A673 (cell line): ENCODE data around the gene HOXD8. TPM values are rescaled to one million over a fixed set of nuclear protein-coding genes. Genes with fewer than 3 reads are reported as not detected.

Source experiments
- BruUV-seq: library from RNA; stranded (reverse); fragments of 400-500 nt; replicated peaks from 2 replicates; lab custom pipeline; 2021; lab: Mats Ljungman, UMichigan
- CTCF ChIA-PET: fragments of 300-600 bp; sonication (Branson Sonifier 250); formaldehyde crosslinking; loops from one replicate; lab custom pipeline; 2022; ENCODE audit warnings: antibody characterized with exemption; lab: Charles Lee
- POLR2A ChIA-PET: fragments of 300-600 bp; sonication (Branson Sonifier 250); formaldehyde crosslinking; loops from one replicate; lab custom pipeline; 2022; ENCODE audit warnings: antibody characterized with exemption; ENCODE audit not compliant: low non-redundant PET; lab: Charles Lee
- DNase-seq: peaks from one replicate; pipeline ENCODE4 v3.0.0-alpha.2; 2015; ENCODE audit warnings: low spot score
- H3K27ac ChIP-seq: fragments of 200-600 bp; sonication (generic); 2 replicates; pipeline ENCODE4 v1.5.1; 2016; ENCODE audit warnings: mixed run types, low read depth, mild to moderate bottlenecking, mixed read lengths, antibody characterized with exemption, low read length; ENCODE audit not compliant: poor library complexity, severe bottlenecking
- H3K27me3 ChIP-seq: fragments of 200-600 bp; sonication (generic); replicated peaks from 2 replicates; pipeline ENCODE4 v1.6.1; 2017; ENCODE audit warnings: mixed run types, low read depth, mild to moderate bottlenecking, mixed read lengths, antibody characterized with exemption, low read length; ENCODE audit not compliant: insufficient read depth, poor library complexity
- H3K36me3 ChIP-seq: fragments of 200-600 bp; sonication (generic); 2 replicates; pipeline ENCODE4 v1.6.1; 2016; ENCODE audit warnings: mixed run types, mild to moderate bottlenecking, mixed read lengths, antibody characterized with exemption, low read length; ENCODE audit not compliant: insufficient read depth, poor library complexity, severe bottlenecking
- H3K4me1 ChIP-seq: fragments of 200-600 bp; sonication (generic); 2 replicates; pipeline ENCODE4 v1.6.1; 2017; ENCODE audit warnings: mixed run types, mild to moderate bottlenecking, mixed read lengths, antibody characterized with exemption, low read length; ENCODE audit not compliant: insufficient read depth, poor library complexity, severe bottlenecking
- H3K4me3 ChIP-seq: fragments of 200-600 bp; sonication (generic); 2 replicates; pipeline ENCODE4 v1.5.1; 2016; ENCODE audit warnings: low read depth, mixed run types, mild to moderate bottlenecking, mixed read lengths, low read length; ENCODE audit not compliant: poor library complexity, severe bottlenecking
- H3K9me3 ChIP-seq: fragments of 200-600 bp; sonication (generic); 2 replicates; pipeline ENCODE4 v1.6.1; 2016; ENCODE audit warnings: mixed run types, low read depth, mild to moderate bottlenecking, mixed read lengths, antibody characterized with exemption, low read length; ENCODE audit not compliant: poor library complexity, severe bottlenecking
- EZH2 ChIP-seq: fragments of 200-600 bp; sonication (generic); IDR thresholded peaks from 2 replicates; pipeline ENCODE4 v1.6.1; 2017; ENCODE audit warnings: borderline replicate concordance, low read depth, mild to moderate bottlenecking, mixed read lengths, antibody characterized with exemption, low read length; ENCODE audit not compliant: poor library complexity, severe bottlenecking
- intact Hi-C: fragments of 100-400 bp; cut with micrococcal nuclease; formaldehyde crosslinking; loops from one replicate; pipeline ENCODE4 v1.10.0; 2022; ENCODE audit not compliant: unreplicated experiment
- total RNA-seq: library from RNA; stranded (reverse); gene quantifications from 2 replicates; pipeline ENCODE4 v1.2.3, GENCODE V29; 2021
- TF ChIP-seq, protein P1 (sequence below): fragments of 300-800, 200-600 bp; sonication (generic); conservative IDR thresholded peaks from 2 replicates; pipeline ENCODE4 v1.5.1; 2017; ENCODE audit warnings: low read depth, mild to moderate bottlenecking, antibody characterized with exemption, low read length, moderate library complexity, mixed read lengths

Gene HOXD8
- total RNA-seq, 1 experiment from 2014 or later, result 56.8 TPM

DNA sequence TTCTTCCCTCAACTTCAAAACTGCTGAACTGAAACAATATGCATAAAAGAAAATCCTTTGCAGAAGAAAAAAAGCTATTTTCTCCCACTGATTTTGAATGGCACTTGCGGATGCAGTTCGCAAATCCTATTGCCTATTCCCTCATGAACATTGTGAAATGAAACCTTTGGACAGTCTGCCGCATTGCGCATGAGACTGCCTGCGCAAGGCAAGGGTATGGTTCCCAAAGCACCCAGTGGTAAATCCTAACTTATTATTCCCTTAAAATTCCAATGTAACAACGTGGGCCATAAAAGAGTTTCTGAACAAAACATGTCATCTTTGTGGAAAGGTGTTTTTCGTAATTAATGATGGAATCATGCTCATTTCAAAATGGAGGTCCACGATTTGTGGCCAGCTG, 8.4 kb downstream of the HOXD8 start:
- Histone ChIP-seq H3K4me1 (peaks cover 46% of the 10 kb centered on the region), H3K27me3 (no peaks in the 10 kb centered on the region), H3K36me3 (peaks cover 5% of the 10 kb centered on the region), H3K4me3 (peak overlapping the region; percentile 85), H3K27ac (peak overlapping the region; percentile 98), H3K9me3 (no peaks in the 10 kb centered on the region)
- POLR2A ChIA-PET, result no interaction called here
- BruUV-seq, result no TSS peak
- intact Hi-C loops, result loop anchor here (5.0 kb wide), 1 partner anchor 679 kb away; no protein-coding TSS in a partner anchor
- DNase-seq, result peak; percentile 49
- no peak for TF ChIP-seq EZH2
- TF ChIP-seq, protein P1, sequence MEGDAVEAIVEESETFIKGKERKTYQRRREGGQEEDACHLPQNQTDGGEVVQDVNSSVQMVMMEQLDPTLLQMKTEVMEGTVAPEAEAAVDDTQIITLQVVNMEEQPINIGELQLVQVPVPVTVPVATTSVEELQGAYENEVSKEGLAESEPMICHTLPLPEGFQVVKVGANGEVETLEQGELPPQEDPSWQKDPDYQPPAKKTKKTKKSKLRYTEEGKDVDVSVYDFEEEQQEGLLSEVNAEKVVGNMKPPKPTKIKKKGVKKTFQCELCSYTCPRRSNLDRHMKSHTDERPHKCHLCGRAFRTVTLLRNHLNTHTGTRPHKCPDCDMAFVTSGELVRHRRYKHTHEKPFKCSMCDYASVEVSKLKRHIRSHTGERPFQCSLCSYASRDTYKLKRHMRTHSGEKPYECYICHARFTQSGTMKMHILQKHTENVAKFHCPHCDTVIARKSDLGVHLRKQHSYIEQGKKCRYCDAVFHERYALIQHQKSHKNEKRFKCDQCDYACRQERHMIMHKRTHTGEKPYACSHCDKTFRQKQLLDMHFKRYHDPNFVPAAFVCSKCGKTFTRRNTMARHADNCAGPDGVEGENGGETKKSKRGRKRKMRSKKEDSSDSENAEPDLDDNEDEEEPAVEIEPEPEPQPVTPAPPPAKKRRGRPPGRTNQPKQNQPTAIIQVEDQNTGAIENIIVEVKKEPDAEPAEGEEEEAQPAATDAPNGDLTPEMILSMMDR, result no peak
- CTCF ChIA-PET, result interaction anchor here (4.2 kb wide), 1 partner anchor 317 kb away, joined by 35 read pairs; no protein-coding TSS in a partner anchor

DNA sequence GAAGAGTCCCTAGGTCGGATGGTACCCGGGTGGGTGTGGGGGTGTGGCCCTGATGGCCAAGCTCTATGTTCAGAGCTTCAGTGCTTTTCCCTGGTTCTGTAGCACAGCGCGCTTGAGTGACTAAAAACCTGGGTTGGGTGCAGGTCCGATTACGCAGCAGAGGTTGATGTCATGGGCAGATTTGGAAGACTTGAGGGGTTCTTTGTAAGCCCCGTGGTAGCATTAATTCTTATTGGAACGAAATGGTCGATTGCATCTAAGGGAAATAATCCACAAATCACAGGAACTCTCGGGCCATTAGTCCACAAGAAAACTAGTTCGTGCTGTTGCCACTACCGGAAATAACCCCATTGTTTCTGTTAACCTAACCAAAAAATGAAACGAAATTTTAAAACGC, 9.0 kb downstream of the HOXD8 start:
- H3K36me3 ChIP-seq, result peaks cover 5% of the 10 kb centered on the region
- peak overlapping the region; percentile 85 for H3K4me3 ChIP-seq
- BruUV-seq, result TSS peak; percentile 27
- no peaks in the 10 kb centered on the region for H3K27me3 ChIP-seq
- CTCF ChIA-PET, result interaction anchor here (1.0 to 4.2 kb wide), 5 partner anchors 8 to 416 kb away, joined by 3 to 35 read pairs (median 5); no protein-coding TSS in a partner anchor
- DNase-seq, result peak; percentile 75
- peak overlapping the region; percentile 98 for H3K27ac ChIP-seq
- no peaks in the 10 kb centered on the region for H3K9me3 ChIP-seq
- intact Hi-C loops, result loop anchor here (5.0 kb wide), 1 partner anchor 679 kb away; no protein-coding TSS in a partner anchor
- peaks cover 39% of the 10 kb centered on the region for H3K4me1 ChIP-seq
- POLR2A ChIA-PET, result no interaction called here
- TF ChIP-seq EZH2, result no peak

DNA sequence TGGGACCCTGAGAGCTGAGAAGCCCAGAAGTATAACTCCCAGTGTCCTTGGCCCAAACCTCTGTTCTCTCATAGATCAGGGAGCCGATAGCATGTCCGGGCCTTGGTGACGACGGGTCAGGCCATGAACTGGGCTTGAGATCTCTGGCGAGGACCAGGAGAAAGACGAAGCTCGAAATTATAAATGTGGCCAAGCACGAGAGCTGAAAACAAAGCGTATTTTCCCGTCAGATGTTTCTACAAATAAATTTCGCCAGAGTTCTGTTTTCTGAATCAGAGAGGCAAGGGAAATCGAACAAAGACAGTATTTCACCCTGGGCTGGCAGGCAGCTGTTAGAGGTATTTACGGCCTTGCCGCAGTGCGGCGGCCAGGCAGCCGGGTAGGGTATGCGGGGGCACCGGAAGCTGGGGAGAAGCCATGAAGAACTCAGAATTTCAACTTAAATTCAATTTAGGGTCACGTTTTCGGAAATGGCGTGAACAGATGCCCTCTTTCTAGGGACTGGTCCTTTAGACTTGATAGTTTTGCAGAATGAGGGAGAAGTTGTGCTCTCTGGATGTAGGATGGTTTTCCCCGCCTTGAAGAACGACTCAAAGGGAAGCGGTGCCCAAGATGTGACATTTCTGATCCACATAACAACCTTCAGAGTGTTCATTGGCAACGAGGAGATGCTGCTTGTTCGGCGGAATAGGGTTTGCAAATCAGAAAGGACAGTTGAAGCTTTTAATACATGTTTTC, 9.6 kb downstream of the HOXD8 start:
- no peak for TF ChIP-seq EZH2
- TF ChIP-seq, protein P1, result no peak
- no TSS peak for BruUV-seq
- Histone ChIP-seq H3K27ac (peak overlapping the region; percentile 98), H3K27me3 (no peaks in the 10 kb centered on the region), H3K36me3 (peaks cover 9% of the 10 kb centered on the region), H3K4me3 (peak overlapping the region; percentile 85), H3K4me1 (peaks cover 38% of the 10 kb centered on the region), H3K9me3 (no peaks in the 10 kb centered on the region)
- ChIA-PET CTCF (interaction anchor here (0.6 to 4.2 kb wide), 9 partner anchors 9 to 691 kb away, joined by 3 to 35 read pairs (median 5); no protein-coding TSS in a partner anchor), POLR2A (interaction anchor here (0.5 to 0.6 kb wide), 2 partner anchors 8 to 540 kb away, joined by 3 to 7 read pairs; no protein-coding TSS in a partner anchor)
- intact Hi-C loops, result loop anchor here (5.0 kb wide), 1 partner anchor 678 kb away; no protein-coding TSS in a partner anchor
- DNase-seq, result peak; percentile 77
